Mammary epithelial cell (primary cell): ENCODE data around the gene TPM4.

ENCODE experiments used
- CTCF ChIP-seq, 2 donors: IDR thresholded peaks in 1 of 2; conservative IDR thresholded peaks in 1 of 2; 2 replicates each; pipeline ENCODE4 v1.5.1; 2011 to 2012; ENCODE audit warnings: inconsistent platforms in 2 of 2, low read length in 2 of 2, mild to moderate bottlenecking in 2 of 2, control low read depth in 1 of 2, low read depth in 1 of 2; ENCODE audit not compliant: insufficient read depth in 1 of 2; ENCODE audit errors: extremely low read depth in 1 of 2
- EZH2 ChIP-seq: IDR thresholded peaks from 2 replicates; pipeline ENCODE4 v1.6.1; 2012; ENCODE audit warnings: low read length, inconsistent platforms, borderline replicate concordance

GRCh38 chr19:16115301-16116039 is 39.2 kb downstream of the TPM4 start:
- no peak for TF ChIP-seq CTCF (conservative IDR thresholded peaks at IDR 0.05 in 1 of 2, IDR thresholded peaks at IDR 0.05 in 1 of 2; ENCODE audit: extremely low read depth in 1 of 2, insufficient read depth in 1 of 2, low read depth in 1 of 2, low read length in 2 of 2)
- TF ChIP-seq EZH2 = no peak
